GM21423 (cell line): ENCODE results near the gene IL33.
A peak's percentile ranks its signal among the peaks of the same experiment; 100 is the strongest.
"Not testable (repeated sequence)": the region's sequence is repeated elsewhere in the genome, so short reads cannot be mapped to it uniquely, and the experiment has no call there.

Source experiments
- ATAC-seq: cut with Tn5 transposase; IDR thresholded peaks from one replicate; pipeline ENCODE4 v1.9.1; 2021; ENCODE audit warnings: mild to moderate bottlenecking, moderate library complexity; ENCODE audit not compliant: unreplicated experiment

Gene IL33

GRCh38 chr9:6215562-6215961 lies at the start of gene IL33:
Gene IL33, plus strand, starts transcription at chr9:6215807. Its CDS starts 25,888 bp downstream, at chr9:6241695.
- ATAC-seq: no peak

- no peak for ATAC-seq
Measured at GRCh38 chr9:6171667-6172066, 43.9 kb upstream of the IL33 start.

GRCh38 chr9:6173914-6174313 lies 41.7 kb upstream of the IL33 start:
- no peak for ATAC-seq

- not testable (repeated sequence) for ATAC-seq
Measured at GRCh38 chr9:6182549-6183226, 32.9 kb upstream of the IL33 start.

GRCh38 chr9:6183227-6183551 lies 32.4 kb upstream of the IL33 start:
- no peak for ATAC-seq

- ATAC-seq: no peak
Measured at GRCh38 chr9:6183627-6184026, 32.0 kb upstream of the IL33 start.

- ATAC-seq: peak; percentile 97
Measured at GRCh38 chr9:6184749-6185645, 30.6 kb upstream of the IL33 start.

- ATAC-seq: no peak
Measured at GRCh38 chr9:6186691-6187090, 28.9 kb upstream of the IL33 start.

- no peak for ATAC-seq
Measured at GRCh38 chr9:6187272-6187671, 28.3 kb upstream of the IL33 start.

- no peak for ATAC-seq
Measured at GRCh38 chr9:6188466-6188865, 27.1 kb upstream of the IL33 start.

GRCh38 chr9:6188906-6189305 lies 26.7 kb upstream of the IL33 start:
- ATAC-seq: no peak

GRCh38 chr9:6194934-6195333 lies 20.7 kb upstream of the IL33 start:
- ATAC-seq: no peak

- ATAC-seq: no peak
Measured at GRCh38 chr9:6195714-6196360, 19.8 kb upstream of the IL33 start.

- no peak for ATAC-seq
Measured at GRCh38 chr9:6197330-6197729, 18.3 kb upstream of the IL33 start.

- no peak for ATAC-seq
Measured at GRCh38 chr9:6198251-6198650, 17.4 kb upstream of the IL33 start.

GRCh38 chr9:6199596-6199995 lies 16.0 kb upstream of the IL33 start:
- ATAC-seq: no peak

GRCh38 chr9:6200761-6201160 lies 14.8 kb upstream of the IL33 start:
- no peak for ATAC-seq

- ATAC-seq: no peak
Measured at GRCh38 chr9:6209966-6210365, 5.6 kb upstream of the IL33 start.

GRCh38 chr9:6212722-6213375 lies 2.8 kb upstream of the IL33 start:
- ATAC-seq: no peak

GRCh38 chr9:6214434-6214833 lies 1.2 kb upstream of the IL33 start:
- ATAC-seq: no peak

GRCh38 chr9:6214903-6215302 lies 704 bp upstream of the IL33 start:
- no peak for ATAC-seq
